PC-3 (cell line): ENCODE results near the gene CD274. TPM values are rescaled to one million over a fixed set of nuclear protein-coding genes. Genes with fewer than 3 reads are reported as not detected.

Source experiments
- ATAC-seq: fragments of 200-7000 bp; cut with Tn5 transposase; 2 replicates; pipeline ENCODE4 v1.9.1; 2020; ENCODE audit warnings: mild to moderate bottlenecking, moderate library complexity
- BruUV-seq: library from RNA; stranded (reverse); fragments of 400-500 nt; replicated peaks from 2 replicates; lab custom pipeline; 2021; lab: Mats Ljungman, UMichigan
- CTCF ChIA-PET: fragments of 300-600 bp; sonication (Branson Sonifier 250); formaldehyde crosslinking; loops from one replicate; lab custom pipeline; 2022; ENCODE audit warnings: antibody characterized with exemption; lab: Charles Lee
- POLR2A ChIA-PET: fragments of 300-600 bp; sonication (Branson Sonifier 250); formaldehyde crosslinking; loops from one replicate; lab custom pipeline; 2022; ENCODE audit warnings: antibody characterized with exemption; ENCODE audit not compliant: unreplicated experiment; lab: Charles Lee
- DNase-seq: peaks from one replicate; pipeline ENCODE4 v3.0.0-alpha.2; 2015
- H2AFZ ChIP-seq: fragments of 300-600 bp; sonication (generic); 2 replicates; pipeline ENCODE4 v1.6.0; 2016; ENCODE audit warnings: antibody characterized with exemption, low read length
- H3F3A ChIP-seq: fragments of 300-600 bp; sonication (generic); one replicate; pipeline ENCODE4 v1.6.0; 2017; ENCODE audit warnings: antibody characterized with exemption, low read length, control low read depth, mild to moderate bottlenecking; ENCODE audit not compliant: unreplicated experiment
- H3K27ac ChIP-seq: fragments of 300-600 bp; sonication (generic); 2 replicates; pipeline ENCODE4 v1.5.1; 2016; ENCODE audit warnings: mild to moderate bottlenecking, low read length
- H3K27me3 ChIP-seq: fragments of 300-600 bp; sonication (generic); 2 replicates; pipeline ENCODE4 v1.6.1; 2016; ENCODE audit warnings: low read length, mixed read lengths
- H3K36me3 ChIP-seq: fragments of 300-600 bp; sonication (generic); 2 replicates; pipeline ENCODE4 v1.6.1; 2016; ENCODE audit warnings: low read depth, mixed run types, low read length, mixed read lengths
- H3K4me1 ChIP-seq: fragments of 300-600 bp; sonication (generic); 2 replicates; pipeline ENCODE4 v1.5.1; 2016; ENCODE audit warnings: low read length; ENCODE audit not compliant: insufficient read depth
- H3K4me2 ChIP-seq: fragments of 300-600 bp; sonication (generic); 2 replicates; pipeline ENCODE4 v1.6.0; 2016; ENCODE audit warnings: low read length
- H3K4me3 ChIP-seq: fragments of 300-600 bp; sonication (generic); 2 replicates; pipeline ENCODE4 v1.5.1; 2016; ENCODE audit warnings: mild to moderate bottlenecking, low read length, mixed read lengths
- H3K79me2 ChIP-seq: fragments of 300-600 bp; sonication (generic); 2 replicates; pipeline ENCODE4 v1.6.1; 2017; ENCODE audit warnings: low read length, mixed read lengths
- H3K9ac ChIP-seq: fragments of 300-600 bp; sonication (generic); 2 replicates; pipeline ENCODE4 v1.6.0; 2016; ENCODE audit warnings: mild to moderate bottlenecking, low read length
- H3K9me2 ChIP-seq: fragments of 300-600 bp; sonication (generic); replicated peaks from 2 replicates; pipeline ENCODE4 v1.6.1; 2016; ENCODE audit warnings: mixed run types, low read length, mixed read lengths
- H3K9me3 ChIP-seq: fragments of 300-600 bp; sonication (generic); 2 replicates; pipeline ENCODE4 v1.6.1; 2016; ENCODE audit warnings: low read length, mixed read lengths
- H4K20me1 ChIP-seq: fragments of 300-600 bp; sonication (generic); 2 replicates; pipeline ENCODE4 v1.6.1; 2016; ENCODE audit warnings: low read length, mixed read lengths
- CTCF ChIP-seq: fragments of 300-600 bp; sonication (generic); conservative IDR thresholded peaks from 2 replicates; pipeline ENCODE4 v1.5.1; 2017; ENCODE audit warnings: antibody characterized with exemption, low read depth, mild to moderate bottlenecking, low read length
- EZH2 ChIP-seq: fragments of 300-600 bp; sonication (generic); IDR thresholded peaks from one replicate; pipeline ENCODE4 v1.6.1; 2017; ENCODE audit warnings: antibody characterized with exemption, mild to moderate bottlenecking, low read length; ENCODE audit not compliant: unreplicated experiment
- EZH2phosphoT487 ChIP-seq: fragments of 300-600 bp; sonication (generic); IDR thresholded peaks from 2 replicates; pipeline ENCODE4 v1.6.1; 2018; ENCODE audit warnings: mild to moderate bottlenecking, antibody characterized with exemption, low read length, borderline replicate concordance
- intact Hi-C: fragments of 100-400 bp; cut with micrococcal nuclease; formaldehyde crosslinking; loops from 2 replicates; pipeline ENCODE4 v1.9.0; 2023
- total RNA-seq: library from RNA; depleted of rRNA; stranded (reverse); fragments of >200 nt; gene quantifications from 2 replicates; pipeline ENCODE4 v1.2.3, GENCODE V29; 2014

The CD274 gene
- total RNA-seq, 1 experiment from 2014 or later = 3.8 TPM

- Histone ChIP-seq H3K4me2 (no peak overlapping the region), H3F3A (no peaks in the 10 kb centered on the region), H3K27ac (no peak overlapping the region), H3K9me2 (no peaks in the 10 kb centered on the region), H3K4me3 (no peak overlapping the region), H3K9me3 (no peaks in the 10 kb centered on the region), H4K20me1 (no peaks in the 10 kb centered on the region), H3K4me1 (peaks cover 9% of the 10 kb centered on the region; the same call in 1 of the 2 replicates), H3K36me3 (no peaks in the 10 kb centered on the region), H3K9ac (no peak overlapping the region), H3K27me3 (no peaks in the 10 kb centered on the region), H3K79me2 (no peaks in the 10 kb centered on the region), H2AFZ (no peak overlapping the region)
- intact Hi-C loops = no loop called here
- BruUV-seq = no TSS peak
- no peak for ATAC-seq
- POLR2A ChIA-PET = no interaction called here
- CTCF ChIA-PET = no interaction called here
- TF ChIP-seq CTCF = no peak
- TF ChIP-seq EZH2 = no peak
- no peak for TF ChIP-seq EZH2phosphoT487
- DNase-seq = no peak
Measured at GRCh38 chr9:5502553-5502952, 52.2 kb downstream of the CD274 start.

- peaks cover 14% of the 10 kb centered on the region for H3F3A ChIP-seq
- H3K27me3 ChIP-seq = no peaks in the 10 kb centered on the region
- H3K79me2 ChIP-seq = peaks cover 24% of the 10 kb centered on the region
- ATAC-seq (peak; percentile 87), DNase-seq (peak; percentile 91)
- intact Hi-C loops = no loop called here
- H3K4me3 ChIP-seq = peak overlapping the region; percentile 59; the same call in 1 of the 2 replicates
- H3K9me3 ChIP-seq = no peaks in the 10 kb centered on the region
- H3K4me2 ChIP-seq = peak overlapping the region; percentile 83
- peak overlapping the region; percentile 62 for H3K9ac ChIP-seq
- H3K9me2 ChIP-seq = no peaks in the 10 kb centered on the region
- CTCF ChIA-PET = no interaction called here
- H4K20me1 ChIP-seq = no peaks in the 10 kb centered on the region
- BruUV-seq = no TSS peak
- no peak overlapping the region for H2AFZ ChIP-seq
- peak overlapping the region; percentile 91 for H3K27ac ChIP-seq
- no peak for TF ChIP-seq CTCF
- no peak for TF ChIP-seq EZH2phosphoT487
- TF ChIP-seq EZH2 = no peak
- peaks cover 41% of the 10 kb centered on the region for H3K4me1 ChIP-seq
- POLR2A ChIA-PET = no interaction called here
- no peaks in the 10 kb centered on the region for H3K36me3 ChIP-seq
Measured at GRCh38 chr9:5509573-5509972, 59.2 kb downstream of the CD274 start.

GRCh38 chr9:5510360-5510931, 60.1 kb downstream of the CD274 start, which contains the start of gene PDCD1LG2:
PDCD1LG2 (plus strand) TSS chr9:5510531; CDS start chr9:5522547, 12,016 bp downstream.
- ChIA-PET CTCF (no interaction called here), POLR2A (no interaction called here)
- intact Hi-C loops = loop anchor here (2.0 kb wide), 1 partner anchor 72 kb away; no protein-coding TSS in a partner anchor
- Histone ChIP-seq H3K4me3 (peak within 1 kb of the TSS; percentile 59), H3K36me3 (no peaks in the 10 kb centered on the region), H3K9me3 (no peaks in the 10 kb centered on the region), H3K9me2 (no peaks in the 10 kb centered on the region), H4K20me1 (no peaks in the 10 kb centered on the region), H3F3A (peaks cover 14% of the 10 kb centered on the region), H3K79me2 (peaks cover 28% of the 10 kb centered on the region), H2AFZ (peak within 1 kb of the TSS; percentile 61), H3K9ac (peak within 1 kb of the TSS; percentile 62), H3K27me3 (no peaks in the 10 kb centered on the region), H3K4me2 (peak within 1 kb of the TSS; percentile 83), H3K4me1 (peaks cover 41% of the 10 kb centered on the region), H3K27ac (peak within 1 kb of the TSS; percentile 91)
- TF ChIP-seq CTCF (no peak), EZH2 (no peak), EZH2phosphoT487 (no peak)
- peak; percentile 55 for ATAC-seq
- DNase-seq = peak; percentile 69
- no TSS peak for BruUV-seq
